DND-41 (cell line): ENCODE measurements around the gene INAFM2.

Experiments
- CTCF ChIP-seq: IDR thresholded peaks from 2 replicates; pipeline ENCODE4 v1.5.1; 2012; ENCODE audit warnings: borderline replicate concordance, low read length, moderate library complexity, mild to moderate bottlenecking; ENCODE audit not compliant: poor library complexity, severe bottlenecking; ENCODE audit errors: extremely low read depth
- EZH2 ChIP-seq: IDR thresholded peaks from 3 replicates; pipeline ENCODE4 v1.6.1; 2012; ENCODE audit warnings: borderline replicate concordance, low read depth, mild to moderate bottlenecking, moderate library complexity, low read length, inconsistent platforms; ENCODE audit not compliant: severe bottlenecking

- no peak for TF ChIP-seq CTCF
- TF ChIP-seq EZH2, result no peak
Measured at GRCh38 chr15:40325188-40325587, 1.7 kb downstream of the INAFM2 start.
